Progenitor cell of endocrine pancreas (in vitro differentiated cells): ENCODE results near the gene CDH4. TPM values are rescaled to one million over a fixed set of nuclear protein-coding genes. Genes with fewer than 3 reads are reported as not detected.
"Not testable (repeated sequence)": the region's sequence is repeated elsewhere in the genome, so short reads cannot be mapped to it uniquely, and the experiment has no call there.

Experiments
- DNase-seq: peaks from one replicate; pipeline ENCODE4 v3.0.0; 2021; ENCODE audit warnings: low spot score; ENCODE audit not compliant: unreplicated experiment
- H3K27ac Mint-ChIP-seq: 2 replicates; pipeline ENCODE4 v1.8.0; 2021; ENCODE audit warnings: mild to moderate bottlenecking, moderate library complexity, mixed read lengths
- H3K27me3 Mint-ChIP-seq: 2 replicates; pipeline ENCODE4 v1.8.0; 2021; ENCODE audit warnings: mixed read lengths
- H3K36me3 Mint-ChIP-seq: 2 replicates; pipeline ENCODE4 v1.8.0; 2022; ENCODE audit warnings: mixed read lengths; ENCODE audit not compliant: insufficient read depth
- H3K4me1 Mint-ChIP-seq: 2 replicates; pipeline ENCODE4 v1.8.0; 2021; ENCODE audit warnings: low read depth, mixed read lengths
- H3K4me3 Mint-ChIP-seq: 2 replicates; pipeline ENCODE4 v1.8.0; 2021; ENCODE audit warnings: low read depth, mild to moderate bottlenecking, moderate library complexity, mixed read lengths
- H3K9me3 Mint-ChIP-seq: 2 replicates; pipeline ENCODE4 v1.8.0; 2021; ENCODE audit warnings: low read depth, mixed read lengths
- CTCF ChIP-seq: fragments of 200-600 bp; sonication (generic); IDR thresholded peaks from one replicate; pipeline ENCODE4 v1.5.0; 2021; ENCODE audit warnings: antibody characterized with exemption, mild to moderate bottlenecking; ENCODE audit not compliant: unreplicated experiment
- total RNA-seq: library from RNA; stranded (reverse); gene quantifications from 2 replicates; pipeline ENCODE4 v1.2.1, GENCODE V29; 2021

Gene CDH4
- total RNA-seq, 1 donor from 2014 or later, result 0.43 TPM

GRCh38 chr20:61405007-61405406, 152.9 kb downstream of the CDH4 start:
- Mint-ChIP-seq H3K36me3 (no peaks in the 10 kb centered on the region), H3K27ac (no peak overlapping the region), H3K9me3 (peaks cover 3% of the 10 kb centered on the region), H3K27me3 (no peaks in the 10 kb centered on the region), H3K4me1 (no peaks in the 10 kb centered on the region), H3K4me3 (no peak overlapping the region)
- DNase-seq, result no peak
- no peak for TF ChIP-seq CTCF

GRCh38 chr20:61406773-61407172, 154.7 kb downstream of the CDH4 start:
- not testable (repeated sequence) for H3K9me3 Mint-ChIP-seq, DNase-seq, H3K4me3 Mint-ChIP-seq, H3K27ac Mint-ChIP-seq, H3K27me3 Mint-ChIP-seq, H3K4me1 Mint-ChIP-seq, H3K36me3 Mint-ChIP-seq

DNA sequence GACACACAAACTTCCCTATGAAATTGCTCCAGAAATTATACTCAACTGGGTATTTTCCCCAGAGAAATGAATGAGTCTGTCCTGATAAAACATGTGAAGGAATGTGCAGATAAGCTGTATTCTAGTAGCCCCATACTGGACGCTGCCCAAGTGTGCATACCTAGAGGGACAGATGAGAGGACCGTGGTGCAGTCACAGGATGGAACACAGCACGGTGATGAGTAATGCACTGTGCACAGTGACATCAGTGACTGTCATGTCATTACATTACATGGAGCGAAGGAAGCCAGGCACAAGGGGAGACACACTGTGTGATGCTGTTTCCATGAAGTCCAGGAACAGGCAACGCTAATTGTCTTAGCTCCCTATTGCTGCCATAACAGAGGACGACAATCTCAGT, 155.5 kb downstream of the CDH4 start:
- no peak for DNase-seq
- TF ChIP-seq CTCF, result no peak
- Mint-ChIP-seq H3K27ac (no peak overlapping the region), H3K4me1 (no peaks in the 10 kb centered on the region), H3K27me3 (no peaks in the 10 kb centered on the region), H3K4me3 (no peak overlapping the region), H3K36me3 (no peaks in the 10 kb centered on the region), H3K9me3 (peaks cover 3% of the 10 kb centered on the region)

GRCh38 chr20:61408951-61409740, 157.1 kb downstream of the CDH4 start:
- TF ChIP-seq CTCF, result no peak
- no peaks in the 10 kb centered on the region for H3K27me3 Mint-ChIP-seq

GRCh38 chr20:61411743-61412142, 159.7 kb downstream of the CDH4 start:
- H3K9me3 Mint-ChIP-seq, result peaks cover 2% of the 10 kb centered on the region
- no peaks in the 10 kb centered on the region for H3K27me3 Mint-ChIP-seq
- H3K4me3 Mint-ChIP-seq, result no peak overlapping the region
- no peaks in the 10 kb centered on the region for H3K4me1 Mint-ChIP-seq
- no peak for DNase-seq
- H3K36me3 Mint-ChIP-seq, result no peaks in the 10 kb centered on the region
- no peak for TF ChIP-seq CTCF
- no peak overlapping the region for H3K27ac Mint-ChIP-seq

More at GRCh38 chr20:61408951-61409740, 157.1 kb downstream of the CDH4 start:
- Mint-ChIP-seq H3K4me3 (no peak overlapping the region), H3K9me3 (peaks cover 3% of the 10 kb centered on the region), H3K27ac (no peak overlapping the region), H3K36me3 (no peaks in the 10 kb centered on the region), H3K4me1 (no peaks in the 10 kb centered on the region)
- no peak for DNase-seq

DNA sequence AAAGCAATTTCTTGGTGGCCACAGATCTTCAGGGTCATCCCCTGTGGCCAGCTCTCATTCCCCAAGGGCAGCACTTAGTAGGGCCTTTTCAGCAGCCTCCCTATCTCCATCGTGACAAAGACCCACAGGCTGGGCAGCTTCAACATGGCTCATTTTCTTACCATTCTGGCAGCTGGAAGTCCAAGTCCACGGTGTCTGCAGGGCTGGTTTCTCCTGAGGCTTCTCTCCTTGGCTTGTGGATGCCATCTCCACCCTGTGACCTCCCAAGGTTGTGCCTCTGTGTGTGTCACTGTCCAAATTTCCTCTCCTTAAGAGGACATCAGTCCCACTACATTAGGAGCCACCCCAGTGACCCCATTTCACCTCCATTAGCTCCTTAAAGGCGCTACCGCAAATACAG, 161.7 kb downstream of the CDH4 start:
- DNase-seq, result no peak
- Mint-ChIP-seq H3K27ac (no peak overlapping the region), H3K9me3 (no peaks in the 10 kb centered on the region), H3K4me3 (no peak overlapping the region), H3K36me3 (no peaks in the 10 kb centered on the region), H3K4me1 (no peaks in the 10 kb centered on the region), H3K27me3 (no peaks in the 10 kb centered on the region)
- TF ChIP-seq CTCF, result no peak
